ENCODE measurements around the gene B4GALT6. TPM values are rescaled to one million over a fixed set of nuclear protein-coding genes. Genes with fewer than 3 reads are reported as not detected.

The B4GALT6 gene
- total RNA-seq, 1 donor from 2014 or later = 16.3 TPM

- Histone ChIP-seq H2AFZ (replicated peaks) (no peak overlapping the region), H3K27me3 (no peaks in the 10 kb centered on the region), H3K4me1 (peaks cover 10% of the 10 kb centered on the region), H3K79me2 (ENCODE audit: low read depth) (no peaks in the 10 kb centered on the region), H3K9ac (no peak overlapping the region), H3K27ac (no peak overlapping the region), H4K20me1 (ENCODE audit: low read depth) (peaks cover 3% of the 10 kb centered on the region), H3K9me3 (ENCODE audit: low read depth) (no peaks in the 10 kb centered on the region), H3K4me3 (no peak overlapping the region), H3K4me2 (no peak overlapping the region), H3K36me3 (no peaks in the 10 kb centered on the region), H3F3A (ENCODE audit: low read depth) (no peaks in the 10 kb centered on the region)
- H3K4me3 Mint-ChIP-seq = no peak overlapping the region
- TF ChIP-seq EZH2phosphoT487 (IDR thresholded peaks at IDR 0.05) (no peak), EZH2 (IDR thresholded peaks at IDR 0.05) (no peak), CTCF (IDR thresholded peaks at IDR 0.05) (no peak)
- no peak for DNase-seq (ENCODE audit: low spot score)
- no peak overlapping the region for H3K27ac Mint-ChIP-seq
- H3K27me3 Mint-ChIP-seq (ENCODE audit: insufficient read depth, low read depth) = no peaks in the 10 kb centered on the region
- peaks cover 29% of the 10 kb centered on the region for H3K36me3 Mint-ChIP-seq
- H3K9me3 Mint-ChIP-seq = peaks cover 2% of the 10 kb centered on the region
- H3K4me1 Mint-ChIP-seq = peaks cover 3% of the 10 kb centered on the region
Observed at GRCh38 chr18:31660763-31661162, 23.6 kb downstream of the B4GALT6 start.

- no peak overlapping the region for H3K4me3 Mint-ChIP-seq
- H3K4me2 ChIP-seq = no peak overlapping the region
- H3K4me3 ChIP-seq = no peak overlapping the region
Observed at GRCh38 chr18:31659576-31660177, 24.7 kb downstream of the B4GALT6 start.

GRCh38 chr18:31658670-31659575 lies 25.5 kb downstream of the B4GALT6 start:
- no peak for DNase-seq (ENCODE audit: low spot score)
- H3F3A ChIP-seq (ENCODE audit: low read depth) = no peaks in the 10 kb centered on the region
- no peak overlapping the region for H3K9ac ChIP-seq
- no peak overlapping the region for H2AFZ ChIP-seq (replicated peaks)
- H3K4me2 ChIP-seq = no peak overlapping the region
- peaks cover 8% of the 10 kb centered on the region for H4K20me1 ChIP-seq (ENCODE audit: low read depth)
- H3K36me3 Mint-ChIP-seq = peaks cover 27% of the 10 kb centered on the region
- no peak for TF ChIP-seq EZH2 (IDR thresholded peaks at IDR 0.05)
- no peak for TF ChIP-seq CTCF (IDR thresholded peaks at IDR 0.05)
- TF ChIP-seq EZH2phosphoT487 (IDR thresholded peaks at IDR 0.05) = no peak
- peaks cover 3% of the 10 kb centered on the region for H3K4me1 Mint-ChIP-seq
- peaks cover 2% of the 10 kb centered on the region for H3K9me3 Mint-ChIP-seq
- no peaks in the 10 kb centered on the region for H3K79me2 ChIP-seq (ENCODE audit: low read depth)
- no peak overlapping the region for H3K27ac ChIP-seq
- H3K9me3 ChIP-seq (ENCODE audit: low read depth) = no peaks in the 10 kb centered on the region
- H3K4me3 Mint-ChIP-seq = no peak overlapping the region
- no peak overlapping the region for H3K4me3 ChIP-seq
- no peak overlapping the region for H3K27ac Mint-ChIP-seq
- peaks cover 7% of the 10 kb centered on the region for H3K4me1 ChIP-seq
- H3K36me3 ChIP-seq = no peaks in the 10 kb centered on the region
- H3K27me3 Mint-ChIP-seq (ENCODE audit: insufficient read depth, low read depth) = no peaks in the 10 kb centered on the region
- no peaks in the 10 kb centered on the region for H3K27me3 ChIP-seq

More at GRCh38 chr18:31659576-31660177, 24.7 kb downstream of the B4GALT6 start:
- no peaks in the 10 kb centered on the region for H3K27me3 ChIP-seq
- Mint-ChIP-seq H3K27ac (no peak overlapping the region), H3K9me3 (peaks cover 2% of the 10 kb centered on the region), H3K4me1 (peaks cover 3% of the 10 kb centered on the region), H3K36me3 (peaks cover 29% of the 10 kb centered on the region), H3K27me3 (ENCODE audit: insufficient read depth, low read depth) (no peaks in the 10 kb centered on the region)
- H3K9ac ChIP-seq = no peak overlapping the region
- peaks cover 8% of the 10 kb centered on the region for H4K20me1 ChIP-seq (ENCODE audit: low read depth)
- no peak overlapping the region for H3K27ac ChIP-seq
- peaks cover 10% of the 10 kb centered on the region for H3K4me1 ChIP-seq
- H3K36me3 ChIP-seq = no peaks in the 10 kb centered on the region
- H3F3A ChIP-seq (ENCODE audit: low read depth) = no peaks in the 10 kb centered on the region
- H2AFZ ChIP-seq (replicated peaks) = no peak overlapping the region
- H3K79me2 ChIP-seq (ENCODE audit: low read depth) = no peaks in the 10 kb centered on the region
- TF ChIP-seq EZH2 (IDR thresholded peaks at IDR 0.05) (no peak), EZH2phosphoT487 (IDR thresholded peaks at IDR 0.05) (no peak), CTCF (IDR thresholded peaks at IDR 0.05) (no peak)
- no peak for DNase-seq (ENCODE audit: low spot score)
- no peaks in the 10 kb centered on the region for H3K9me3 ChIP-seq (ENCODE audit: low read depth)
